ENCODE results near the gene CAMK2G.
A peak's percentile ranks its signal among the peaks of the same experiment; 100 is the strongest.

The CAMK2G gene

DNA sequence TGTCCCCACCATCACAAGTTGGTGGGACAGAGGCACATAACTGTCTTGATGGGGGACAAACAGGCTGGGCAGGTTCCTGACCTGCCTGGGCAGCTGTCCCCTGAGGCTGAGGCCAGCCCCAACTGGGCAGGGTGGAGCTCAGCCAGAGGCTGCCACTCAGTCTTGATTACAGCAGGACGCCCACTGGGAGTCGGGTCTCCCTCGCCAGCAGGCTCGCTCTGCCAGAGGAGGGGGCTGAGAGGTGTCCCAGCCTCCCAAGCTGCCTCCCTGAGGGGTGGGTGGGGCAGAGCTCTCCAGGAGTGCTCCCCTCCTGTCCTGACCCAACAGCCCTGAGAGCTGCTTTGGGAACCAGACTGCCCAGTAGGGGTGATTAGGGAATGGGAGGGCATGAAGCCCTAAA lies 1.8 kb upstream of the CAMK2G start:
- H3K36me3 ChIP-seq (ENCODE audit: control insufficient read depth, insufficient read depth, low read length) = peaks cover 9% of the 10 kb centered on the region
- no peak overlapping the region for H3K9ac ChIP-seq (ENCODE audit: low read depth, low read length)
- no peak overlapping the region for H3K4me3 ChIP-seq (ENCODE audit: low read depth, low read length)
- peaks cover 11% of the 10 kb centered on the region for H3K27me3 ChIP-seq (ENCODE audit: control insufficient read depth, insufficient read depth, low read length)
- no peaks in the 10 kb centered on the region for H3K9me3 ChIP-seq (ENCODE audit: control insufficient read depth, insufficient read depth, low read length)
- peaks cover 9% of the 10 kb centered on the region for H3K4me1 ChIP-seq (ENCODE audit: control insufficient read depth, insufficient read depth, low read length)

DNA sequence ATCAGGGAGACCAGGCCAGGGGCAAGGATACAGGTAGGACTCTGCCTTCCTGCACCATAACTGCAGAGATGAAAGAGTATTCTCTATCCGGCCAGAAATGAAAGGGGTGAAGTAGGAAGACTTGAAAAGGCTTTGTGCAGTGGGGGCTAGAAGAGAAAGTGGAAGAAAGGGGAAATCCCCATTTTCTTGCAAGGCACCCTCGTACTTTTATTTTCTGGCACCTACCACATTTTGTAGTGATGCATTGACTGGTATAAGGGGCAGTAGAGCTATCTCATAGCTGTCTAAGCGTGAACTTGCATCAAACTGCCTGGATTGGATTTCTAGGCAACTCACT lies 752 bp upstream of the CAMK2G start:
- H3K9ac ChIP-seq (ENCODE audit: low read depth, low read length) = no peak overlapping the region
- peaks cover 9% of the 10 kb centered on the region for H3K4me1 ChIP-seq (ENCODE audit: control insufficient read depth, insufficient read depth, low read length)
- peaks cover 14% of the 10 kb centered on the region for H3K36me3 ChIP-seq (ENCODE audit: control insufficient read depth, insufficient read depth, low read length)
- H3K4me3 ChIP-seq (ENCODE audit: low read depth, low read length) = peak overlapping the region; percentile 62
- no peaks in the 10 kb centered on the region for H3K9me3 ChIP-seq (ENCODE audit: control insufficient read depth, insufficient read depth, low read length)
- peaks cover 11% of the 10 kb centered on the region for H3K27me3 ChIP-seq (ENCODE audit: control insufficient read depth, insufficient read depth, low read length)

DNA sequence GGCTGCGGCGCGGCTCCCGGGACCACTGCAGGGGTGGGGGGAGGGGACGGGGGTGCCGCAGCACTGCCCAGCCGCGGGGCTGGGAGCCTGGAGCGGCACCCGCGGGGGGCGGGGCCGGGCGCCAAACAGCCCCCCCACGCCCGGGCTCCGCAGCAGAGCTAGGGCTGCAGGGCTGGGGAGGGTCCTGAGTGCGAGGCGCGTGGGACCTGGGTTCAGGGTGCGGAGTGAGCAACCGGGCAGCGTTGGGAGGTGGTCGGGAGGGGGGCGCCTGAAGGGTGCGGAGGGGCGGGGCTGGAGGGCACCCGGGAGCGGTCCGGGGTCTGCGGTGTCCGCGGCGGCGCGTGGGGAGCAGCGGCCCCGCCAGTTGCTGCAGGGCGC lies 528 bp downstream of the CAMK2G start:
- peaks cover 14% of the 10 kb centered on the region for H3K36me3 ChIP-seq (ENCODE audit: control insufficient read depth, insufficient read depth, low read length)
- no peaks in the 10 kb centered on the region for H3K9me3 ChIP-seq (ENCODE audit: control insufficient read depth, insufficient read depth, low read length)
- peaks cover 4% of the 10 kb centered on the region for H3K27me3 ChIP-seq (ENCODE audit: control insufficient read depth, insufficient read depth, low read length)
- H3K4me3 ChIP-seq (ENCODE audit: low read depth, low read length) = peak overlapping the region; percentile 50
- peaks cover 7% of the 10 kb centered on the region for H3K4me1 ChIP-seq (ENCODE audit: control insufficient read depth, insufficient read depth, low read length)
- no peak overlapping the region for H3K9ac ChIP-seq (ENCODE audit: low read depth, low read length)

DNA sequence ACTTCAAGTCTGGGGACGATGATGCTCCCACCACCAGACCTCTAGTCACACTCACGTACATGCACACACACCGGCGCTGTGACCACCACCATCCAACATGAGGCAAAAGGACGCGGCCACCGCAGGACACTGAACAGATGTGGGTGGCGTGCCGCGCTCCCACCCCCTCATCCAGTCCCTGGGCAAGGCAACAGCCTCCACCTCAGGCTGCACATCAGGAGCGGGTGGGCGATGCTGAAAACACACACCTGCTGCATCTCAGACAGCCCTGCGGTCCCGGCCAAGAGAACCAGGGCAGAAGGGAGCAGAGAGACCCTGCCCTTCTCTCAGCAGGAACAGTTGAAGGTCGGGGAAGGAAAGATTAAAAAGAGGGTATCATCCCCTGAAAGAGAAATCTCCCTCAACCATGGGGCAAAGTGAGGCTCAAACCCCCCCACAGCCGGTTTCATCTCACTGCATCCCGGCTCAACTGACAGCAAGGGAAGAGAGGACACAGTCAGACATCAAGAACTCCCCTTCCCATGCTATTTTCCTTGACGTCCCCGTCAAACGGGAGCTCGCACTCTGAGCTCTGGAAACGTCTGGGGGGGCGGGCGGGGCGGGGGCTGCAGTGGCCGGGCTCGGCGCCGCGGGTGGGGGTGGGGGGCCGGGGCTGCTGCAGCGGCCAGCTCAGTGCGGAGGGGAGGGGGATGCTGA lies 1.1 kb downstream of the CAMK2G start:
- Histone ChIP-seq H3K36me3 (ENCODE audit: control insufficient read depth, insufficient read depth, low read length) (peaks cover 14% of the 10 kb centered on the region), H3K27me3 (ENCODE audit: control insufficient read depth, insufficient read depth, low read length) (peaks cover 4% of the 10 kb centered on the region), H3K9me3 (ENCODE audit: control insufficient read depth, insufficient read depth, low read length) (no peaks in the 10 kb centered on the region), H3K4me3 (ENCODE audit: low read depth, low read length) (peak overlapping the region; percentile 64), H3K9ac (ENCODE audit: low read depth, low read length) (no peak overlapping the region), H3K4me1 (ENCODE audit: control insufficient read depth, insufficient read depth, low read length) (peaks cover 7% of the 10 kb centered on the region)

DNA sequence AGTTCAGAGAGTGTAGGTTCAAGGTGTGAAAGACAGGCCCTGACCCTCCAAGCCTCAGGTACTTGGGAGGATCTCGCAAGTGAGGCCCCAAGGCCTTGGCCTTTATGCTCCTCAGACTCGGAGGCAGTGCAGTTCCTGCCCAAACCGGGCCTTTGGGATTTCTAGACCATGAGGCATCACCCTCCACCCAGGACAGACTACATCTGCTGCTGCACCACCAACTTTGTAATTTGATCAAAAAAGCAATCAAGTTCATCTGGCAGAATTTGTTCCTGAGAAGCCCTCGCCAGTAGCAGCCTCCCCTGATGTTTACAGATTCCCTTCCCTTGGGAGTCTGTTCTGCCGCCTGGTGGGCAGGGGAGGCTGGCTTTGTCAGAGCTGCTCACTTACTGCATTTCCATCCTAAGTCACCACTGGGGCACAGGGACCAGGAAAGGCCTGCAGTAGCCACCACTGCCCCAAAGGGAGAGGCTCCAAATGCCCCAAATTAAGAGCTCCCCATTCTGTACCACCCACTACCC lies 2.1 kb downstream of the CAMK2G start:
- peaks cover 22% of the 10 kb centered on the region for H3K36me3 ChIP-seq (ENCODE audit: control insufficient read depth, insufficient read depth, low read length)

DNA sequence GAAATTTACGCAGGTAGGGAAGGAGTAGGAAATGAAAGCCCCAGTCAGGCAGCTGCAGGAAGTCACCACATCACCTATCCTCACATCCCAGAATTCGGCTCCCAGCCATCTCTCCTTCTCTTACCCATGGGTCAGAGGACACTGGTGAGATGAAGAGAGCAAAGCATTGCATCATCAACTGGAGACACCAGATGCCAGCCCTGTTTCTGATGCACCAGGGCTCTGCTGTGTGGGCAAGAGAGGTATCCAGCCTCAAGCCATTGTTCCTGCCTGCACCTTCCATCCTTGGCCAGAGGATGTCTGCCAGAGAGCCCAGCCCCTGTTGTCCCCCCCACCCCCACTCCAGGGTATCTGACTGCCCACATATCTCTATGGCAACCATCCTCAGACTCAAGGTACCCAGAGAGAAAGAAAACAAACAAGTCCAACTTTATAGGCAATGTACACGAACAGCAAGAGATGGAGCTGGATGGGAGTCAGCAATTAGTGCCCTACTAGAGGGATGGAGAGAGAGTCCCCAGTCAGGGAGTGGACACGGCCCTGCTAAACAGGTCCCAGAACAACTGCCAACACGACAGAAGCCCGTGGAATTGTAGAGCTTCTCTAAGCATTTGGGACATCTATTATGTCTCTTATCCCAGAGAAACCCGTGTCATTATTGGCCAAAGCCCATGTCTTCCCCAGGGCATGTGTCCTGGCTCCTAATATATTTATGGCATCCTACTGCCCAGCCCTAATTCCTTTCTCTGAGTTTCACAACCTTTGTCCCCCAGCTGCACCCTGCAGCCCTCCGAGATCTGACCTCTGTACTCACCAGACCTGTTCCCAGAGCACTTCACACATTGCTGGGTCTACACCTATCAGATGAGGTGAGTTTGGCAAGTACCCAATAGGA lies 2.8 kb downstream of the CAMK2G start:
- Histone ChIP-seq H3K9ac (ENCODE audit: low read depth, low read length) (no peak overlapping the region), H3K4me1 (ENCODE audit: control insufficient read depth, insufficient read depth, low read length) (peaks cover 5% of the 10 kb centered on the region), H3K9me3 (ENCODE audit: control insufficient read depth, insufficient read depth, low read length) (no peaks in the 10 kb centered on the region), H3K27me3 (ENCODE audit: control insufficient read depth, insufficient read depth, low read length) (peaks cover 4% of the 10 kb centered on the region), H3K4me3 (ENCODE audit: low read depth, low read length) (no peak overlapping the region), H3K36me3 (ENCODE audit: control insufficient read depth, insufficient read depth, low read length) (peaks cover 23% of the 10 kb centered on the region)

More for the DNA sequence above, 2.1 kb downstream of the CAMK2G start:
- no peak overlapping the region for H3K9ac ChIP-seq (ENCODE audit: low read depth, low read length)
- H3K4me3 ChIP-seq (ENCODE audit: low read depth, low read length) = no peak overlapping the region
- H3K9me3 ChIP-seq (ENCODE audit: control insufficient read depth, insufficient read depth, low read length) = no peaks in the 10 kb centered on the region
- H3K4me1 ChIP-seq (ENCODE audit: control insufficient read depth, insufficient read depth, low read length) = peaks cover 7% of the 10 kb centered on the region
- peaks cover 4% of the 10 kb centered on the region for H3K27me3 ChIP-seq (ENCODE audit: control insufficient read depth, insufficient read depth, low read length)

DNA sequence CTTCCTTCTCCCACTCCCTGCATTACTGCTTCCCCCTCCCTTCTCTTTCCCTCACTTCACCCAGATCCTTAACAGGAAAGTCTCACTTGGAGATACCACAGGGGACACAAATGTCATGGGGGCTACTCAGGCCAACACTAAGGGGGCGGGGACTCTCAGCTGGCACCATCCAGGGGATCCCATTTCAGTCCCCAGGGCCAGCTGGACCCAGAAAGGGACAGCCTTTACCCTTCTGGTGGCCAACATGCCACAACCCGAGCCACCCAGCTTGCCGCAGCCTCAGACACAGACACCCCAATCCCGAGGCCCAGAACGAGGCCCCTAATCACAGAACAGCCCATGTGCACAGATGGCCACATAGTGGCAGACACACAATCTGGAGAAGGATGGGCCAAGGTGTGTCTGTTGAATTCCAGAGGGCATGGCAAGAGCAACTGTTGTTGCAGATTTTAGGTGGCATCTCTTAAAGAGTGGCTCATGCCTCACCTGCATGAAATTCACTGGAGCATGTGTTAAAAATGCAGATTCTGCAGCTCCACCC lies 5.6 kb downstream of the CAMK2G start:
- peaks cover 29% of the 10 kb centered on the region for H3K36me3 ChIP-seq (ENCODE audit: control insufficient read depth, insufficient read depth, low read length)
- H3K9me3 ChIP-seq (ENCODE audit: control insufficient read depth, insufficient read depth, low read length) = no peaks in the 10 kb centered on the region
- H3K27me3 ChIP-seq (ENCODE audit: control insufficient read depth, insufficient read depth, low read length) = no peaks in the 10 kb centered on the region
- H3K4me1 ChIP-seq (ENCODE audit: control insufficient read depth, insufficient read depth, low read length) = peaks cover 4% of the 10 kb centered on the region
- no peak overlapping the region for H3K9ac ChIP-seq (ENCODE audit: low read depth, low read length)
- H3K4me3 ChIP-seq (ENCODE audit: low read depth, low read length) = no peak overlapping the region

DNA sequence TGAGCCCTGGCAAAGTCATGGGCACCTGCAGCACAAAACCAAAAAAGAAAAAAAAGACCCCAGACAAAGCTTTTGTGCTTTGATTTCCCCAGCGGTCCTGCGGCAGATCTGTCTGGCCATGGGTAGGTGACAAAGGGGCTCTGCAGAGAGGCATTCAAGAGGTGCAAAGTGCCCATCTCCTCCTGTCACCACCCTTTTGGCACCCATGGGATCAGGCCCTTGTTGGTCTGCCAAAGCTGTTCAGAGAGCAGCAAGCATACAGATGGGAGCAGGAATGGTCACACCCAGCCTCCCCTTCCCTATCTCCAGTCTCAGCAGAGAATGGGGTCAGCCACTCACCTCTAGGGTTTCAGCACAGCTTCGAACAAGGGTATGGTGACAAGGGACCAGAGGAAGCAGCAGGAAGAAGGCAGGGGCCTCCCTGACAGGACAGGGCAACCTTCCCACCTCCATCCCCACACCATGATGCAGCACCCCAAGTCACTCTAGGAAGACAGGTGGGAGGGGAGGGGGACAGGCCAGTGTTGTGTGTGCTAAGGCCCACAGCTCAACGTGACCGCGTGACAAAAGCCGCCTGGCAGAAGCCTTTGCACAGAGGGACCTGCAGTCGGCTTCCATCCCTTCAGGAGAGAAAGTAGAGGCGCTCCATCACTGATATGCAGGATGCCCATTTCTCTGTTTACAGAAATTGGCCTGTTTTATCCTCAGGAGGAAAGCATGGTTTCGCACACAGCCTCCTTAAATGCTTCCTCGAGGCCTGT lies 6.3 kb downstream of the CAMK2G start:
- peaks cover 2% of the 10 kb centered on the region for H3K4me1 ChIP-seq (ENCODE audit: control insufficient read depth, insufficient read depth, low read length)
- no peak overlapping the region for H3K4me3 ChIP-seq (ENCODE audit: low read depth, low read length)
- peak overlapping the region; percentile 12 for H3K9ac ChIP-seq (ENCODE audit: low read depth, low read length)
- no peaks in the 10 kb centered on the region for H3K27me3 ChIP-seq (ENCODE audit: control insufficient read depth, insufficient read depth, low read length)
- H3K36me3 ChIP-seq (ENCODE audit: control insufficient read depth, insufficient read depth, low read length) = peaks cover 32% of the 10 kb centered on the region
- H3K9me3 ChIP-seq (ENCODE audit: control insufficient read depth, insufficient read depth, low read length) = no peaks in the 10 kb centered on the region

DNA sequence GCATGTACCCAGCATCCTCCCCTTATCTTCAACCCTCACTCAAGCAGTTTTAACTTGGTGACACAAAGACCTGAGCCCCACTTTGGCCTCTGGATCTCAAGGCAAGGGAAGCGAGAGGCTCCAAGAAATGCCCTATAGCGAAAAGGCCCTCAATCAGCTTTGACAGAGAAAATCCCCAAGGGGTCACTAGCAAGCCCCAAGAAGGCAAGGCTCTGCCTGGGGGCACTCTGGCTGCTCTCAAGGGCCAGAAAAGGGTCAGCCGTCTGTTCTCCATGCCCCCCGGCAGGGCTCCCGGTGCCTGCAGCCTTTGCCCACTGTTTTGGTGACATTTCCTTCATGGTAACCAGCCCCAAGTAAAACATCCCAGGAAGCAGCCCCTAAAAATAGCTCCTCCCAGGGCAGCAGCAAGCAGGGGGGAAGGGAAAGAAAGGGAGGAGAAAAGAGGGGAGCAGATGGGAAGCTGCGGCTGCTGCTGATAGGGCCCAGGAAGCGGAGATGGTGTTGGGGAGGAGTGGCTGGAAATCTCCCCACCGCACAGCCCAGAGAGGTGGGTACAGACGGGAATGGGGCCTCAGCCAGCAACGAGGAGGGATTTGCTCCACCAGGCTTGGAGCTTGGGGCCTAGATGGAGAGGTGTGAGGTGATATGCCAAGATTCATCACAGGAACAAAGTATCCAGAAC lies 7.1 kb downstream of the CAMK2G start:
- Histone ChIP-seq H3K4me1 (ENCODE audit: control insufficient read depth, insufficient read depth, low read length) (no peaks in the 10 kb centered on the region), H3K9ac (ENCODE audit: low read depth, low read length) (peak overlapping the region; percentile 12), H3K9me3 (ENCODE audit: control insufficient read depth, insufficient read depth, low read length) (no peaks in the 10 kb centered on the region), H3K4me3 (ENCODE audit: low read depth, low read length) (no peak overlapping the region), H3K36me3 (ENCODE audit: control insufficient read depth, insufficient read depth, low read length) (peaks cover 36% of the 10 kb centered on the region), H3K27me3 (ENCODE audit: control insufficient read depth, insufficient read depth, low read length) (no peaks in the 10 kb centered on the region)

DNA sequence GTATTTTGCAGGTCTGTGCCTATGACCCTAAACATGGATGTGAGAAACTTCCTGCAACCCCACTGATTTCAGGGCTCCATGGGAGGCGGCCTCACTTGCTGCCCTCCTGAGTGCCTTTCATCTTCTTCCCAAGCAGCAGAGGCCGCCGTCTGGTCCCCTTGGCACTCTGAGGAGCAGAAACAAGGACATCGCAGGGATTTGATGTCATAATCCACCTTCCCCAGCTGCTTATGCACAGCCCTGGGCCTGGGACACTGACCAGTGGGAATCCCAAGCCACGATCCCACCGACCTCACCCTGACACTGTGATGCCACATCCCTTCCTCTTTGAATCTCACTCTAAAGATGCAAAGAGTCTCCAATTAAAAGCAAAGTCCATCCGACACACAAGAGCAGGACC lies 7.7 kb downstream of the CAMK2G start:
- Histone ChIP-seq H3K9ac (ENCODE audit: low read depth, low read length) (no peak overlapping the region), H3K9me3 (ENCODE audit: control insufficient read depth, insufficient read depth, low read length) (no peaks in the 10 kb centered on the region), H3K36me3 (ENCODE audit: control insufficient read depth, insufficient read depth, low read length) (peaks cover 32% of the 10 kb centered on the region), H3K4me3 (ENCODE audit: low read depth, low read length) (no peak overlapping the region), H3K4me1 (ENCODE audit: control insufficient read depth, insufficient read depth, low read length) (no peaks in the 10 kb centered on the region), H3K27me3 (ENCODE audit: control insufficient read depth, insufficient read depth, low read length) (no peaks in the 10 kb centered on the region)
